NT2/D1 (cell line): ENCODE results near the gene RIOX2.

ENCODE experiments used
- SUZ12 ChIP-seq: IDR thresholded peaks from 2 replicates; pipeline ENCODE4 v1.6.1; 2011; ENCODE audit not compliant: insufficient read length, insufficient read depth; ENCODE audit errors: extremely low read depth
- YY1 ChIP-seq: IDR thresholded peaks from 2 replicates; pipeline ENCODE4 v1.6.1; 2011; ENCODE audit not compliant: insufficient read length, insufficient read depth
- ZNF274 ChIP-seq: IDR thresholded peaks from 2 replicates; pipeline ENCODE4 v1.6.1; 2011; ENCODE audit warnings: mild to moderate bottlenecking, low read depth, low read length

DNA sequence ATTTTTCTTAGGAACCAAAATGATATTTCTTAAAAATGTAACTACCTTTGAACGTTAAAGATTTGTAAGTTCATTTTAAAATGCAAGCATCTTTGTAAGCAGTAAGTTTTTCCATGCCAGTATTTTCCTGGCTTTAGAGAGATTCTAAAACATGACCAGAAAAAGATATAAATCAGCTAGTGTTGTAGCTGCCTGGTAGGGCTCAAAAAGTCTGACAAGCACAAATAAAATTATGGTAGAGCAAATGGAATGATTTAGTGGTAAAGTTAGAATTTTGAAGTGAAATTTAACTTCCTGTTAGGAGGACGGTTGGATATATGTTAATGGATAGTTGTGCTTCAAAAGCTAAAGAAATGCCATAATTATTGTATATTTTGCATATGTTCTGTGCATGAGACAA, 33.2 kb upstream of the RIOX2 start:
- TF ChIP-seq YY1 (no peak), SUZ12 (no peak), ZNF274 (no peak)
